Measurements from ENCODE around the gene BRI3BP.

DNA sequence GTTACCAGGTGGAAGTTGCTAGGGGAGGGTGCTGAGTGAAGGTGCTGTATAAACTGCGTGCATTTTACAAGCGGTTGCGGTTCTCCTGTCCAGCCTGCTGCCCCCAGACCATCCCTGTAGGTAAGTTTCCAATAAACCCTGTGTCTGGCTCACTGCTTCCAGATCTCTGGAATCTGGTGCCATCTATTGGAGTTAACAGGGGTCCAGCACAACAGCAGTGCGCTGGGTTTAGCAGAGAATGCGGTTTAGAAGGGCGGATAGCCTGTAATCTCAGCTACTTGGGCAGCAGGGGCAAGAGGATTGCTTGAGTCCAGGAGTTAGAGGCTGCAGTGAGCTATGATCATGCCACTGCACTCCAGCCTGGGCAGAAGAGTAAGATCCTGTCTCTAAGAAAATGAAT is 76.7 kb downstream of the BRI3BP start:
- TF ChIP-seq CTCF (IDR thresholded peaks at IDR 0.05; ENCODE audit: insufficient read depth, low read length) = no peak
- no peak for TF ChIP-seq POLR2AphosphoS5 (IDR thresholded peaks at IDR 0.05; ENCODE audit: low read depth)
- TF ChIP-seq SPI1 (IDR thresholded peaks at IDR 0.05; ENCODE audit: borderline replicate concordance, low read depth) = no peak
- no peak for TF ChIP-seq REST (IDR thresholded peaks at IDR 0.05; ENCODE audit: insufficient replicate concordance, low read depth)
- no peak for TF ChIP-seq GABPA (IDR thresholded peaks at IDR 0.05; ENCODE audit: low read depth)

All from HL-60 (cell line).